B cell (primary cell): ENCODE results near the gene RAP1A. TPM values are rescaled to one million over a fixed set of nuclear protein-coding genes. Genes with fewer than 3 reads are reported as not detected.
A peak's percentile ranks its signal among the peaks of the same experiment; 100 is the strongest.
"Not testable (repeated sequence)": the region's sequence is repeated elsewhere in the genome, so short reads cannot be mapped to it uniquely, and the experiment has no call there.

Experiments used
- ATAC-seq: fragments of 200-7000 bp; cut with Tn5 transposase; one replicate; pipeline ENCODE4 v1.10.0; 2021; ENCODE audit warnings: low read depth, mild to moderate bottlenecking, moderate number of reproducible peaks, moderate library complexity
- CTCF ChIA-PET: fragments of 350-600 bp; sonication (Branson Sonifier 250); formaldehyde crosslinking; loops from one replicate; lab custom pipeline; 2021; ENCODE audit warnings: antibody characterized with exemption, inconsistent platforms; lab: Charles Lee
- POLR2A ChIA-PET: fragments of 350-600 bp; sonication (Branson Sonifier 250); formaldehyde crosslinking; loops from one replicate; lab custom pipeline; 2021; ENCODE audit warnings: antibody characterized with exemption; lab: Charles Lee
- DNase-seq: peaks from one replicate; pipeline ENCODE4 v3.0.0; 2013
- H2AFZ ChIP-seq: 2 replicates; pipeline ENCODE4 v1.6.1; 2012; ENCODE audit warnings: mild to moderate bottlenecking, low read depth, low read length; ENCODE audit not compliant: insufficient read depth, poor library complexity, severe bottlenecking
- H3K27ac ChIP-seq, 2 donors: 1 replicate in 1 of 2; 2 replicates in 1 of 2; pipeline ENCODE4 v1.5.1; 2012 to 2013; ENCODE audit warnings: low read length in 2 of 2, mild to moderate bottlenecking in 2 of 2, moderate library complexity in 1 of 2
- H3K27me3 ChIP-seq, 4 experiments: fragments of 200-600 bp in 1 of 4; sonication (generic) in 1 of 4; replicated peaks in 1 of 4; 1 replicate in 2 of 4; 2 replicates in 2 of 4; pipeline versions ENCODE4 v1.6.1 to v1.7.0; 2013 to 2016; ENCODE audit warnings: low read length in 3 of 4, mild to moderate bottlenecking in 2 of 4, mixed read lengths in 1 of 4, moderate library complexity in 1 of 4; ENCODE audit not compliant: insufficient read depth in 4 of 4, control insufficient read depth in 3 of 4; ENCODE audit errors: control extremely low read depth in 1 of 4
- H3K36me3 ChIP-seq, 2 experiments: replicated peaks in 1 of 2; 1 replicate in 1 of 2; 2 replicates in 1 of 2; pipeline versions ENCODE4 v1.6.1 to v1.7.1; 2013; ENCODE audit warnings: low read length in 1 of 2; ENCODE audit not compliant: insufficient read depth in 2 of 2, control insufficient read depth in 1 of 2; ENCODE audit errors: control extremely low read depth in 1 of 2, extremely low read depth in 1 of 2
- H3K4me1 ChIP-seq, 2 donors: fragments of 200-600 bp in 1 of 2; sonication (generic) in 1 of 2; 1 replicate in 1 of 2; 2 replicates in 1 of 2; pipeline versions ENCODE4 v1.5.1 to v1.6.1; 2013 to 2017; ENCODE audit warnings: low read length in 2 of 2; ENCODE audit not compliant: control insufficient read depth in 2 of 2, insufficient read depth in 2 of 2
- H3K4me2 ChIP-seq: replicated peaks from 2 replicates; pipeline ENCODE3; 2012; ENCODE audit warnings: mild to moderate bottlenecking, low read depth, low read length; ENCODE audit not compliant: poor library complexity, severe bottlenecking
- H3K4me3 ChIP-seq, 5 experiments: fragments of 200-600 bp in 1 of 5; sonication (generic) in 1 of 5; 1 replicate in 3 of 5; 2 replicates in 2 of 5; pipeline versions ENCODE4 v1.5.1 to v1.7.0; 2011 to 2016; ENCODE audit warnings: low read length in 4 of 5, mild to moderate bottlenecking in 4 of 5, low read depth in 2 of 5, control low read depth in 1 of 5, moderate library complexity in 1 of 5; ENCODE audit not compliant: insufficient read depth in 1 of 5; ENCODE audit errors: control extremely low read depth in 1 of 5, extremely low read depth in 1 of 5
- H3K79me2 ChIP-seq: fragments of 200-600 bp; sonication (generic); one replicate; pipeline ENCODE4 v1.6.0; 2016; ENCODE audit warnings: low read length; ENCODE audit not compliant: control insufficient read depth, insufficient read depth
- H3K9ac ChIP-seq: fragments of 200-600 bp; sonication (generic); 2 replicates; pipeline ENCODE4 v1.6.1; 2017; ENCODE audit warnings: mild to moderate bottlenecking, low read length, moderate library complexity
- H3K9me3 ChIP-seq, 3 donors: one replicate each; pipeline versions ENCODE4 v1.6.1 to v1.7.1; 2013; ENCODE audit warnings: low read length in 2 of 3; ENCODE audit not compliant: control insufficient read depth in 2 of 3, insufficient read depth in 1 of 3; ENCODE audit errors: control extremely low read depth in 1 of 3
- H4K20me1 ChIP-seq: 2 replicates; pipeline ENCODE4 v1.6.0; 2012; ENCODE audit warnings: mild to moderate bottlenecking, low read length; ENCODE audit not compliant: insufficient read depth, control insufficient read depth, poor library complexity, severe bottlenecking
- H3K27ac Mint-ChIP-seq: one replicate; pipeline ENCODE4 v1.8.0; 2021; ENCODE audit warnings: mixed read lengths
- H3K27me3 Mint-ChIP-seq: one replicate; pipeline ENCODE4 v1.8.0; 2021; ENCODE audit warnings: mixed read lengths
- H3K4me1 Mint-ChIP-seq: one replicate; pipeline ENCODE4 v1.8.0; 2021; ENCODE audit warnings: mixed read lengths
- H3K4me3 Mint-ChIP-seq: one replicate; pipeline ENCODE4 v1.8.0; 2021; ENCODE audit warnings: mixed read lengths
- H3K9me3 Mint-ChIP-seq: one replicate; pipeline ENCODE4 v1.8.0; 2022; ENCODE audit warnings: mixed read lengths; ENCODE audit not compliant: insufficient read depth
- WGBS: methylation state at CpG from one replicate; pipeline ENCODE4 v1.1.5; 2013; ENCODE audit warnings: missing lambda C conversion rate; ENCODE audit not compliant: insufficient coverage; 5-methylcytosine and 5-hydroxymethylcytosine counted together
- intact Hi-C: fragments of 100-400 bp; cut with micrococcal nuclease; formaldehyde crosslinking; loops from one replicate; pipeline ENCODE4 v1.10.0; 2022
- polyA plus RNA-seq: library from polyadenylated mRNA; depleted of rRNA; stranded (reverse); fragments of >200 nt; gene quantifications from 2 replicates; pipeline ENCODE4 v1.2.3, GENCODE V29; 2012
- total RNA-seq, 2 donors: library from RNA; stranded (reverse); fragments of 120-200 nt in 1 of 2; gene quantifications; 1 replicate in 1 of 2; 2 replicates in 1 of 2; pipeline versions ENCODE4 v1.2.3 to v1.2.4, GENCODE V29; 2013 to 2022

Gene RAP1A
- total and polyA plus RNA-seq, 2 donors (not counting 1 experiment from before 2014, with no cell fraction given), result 32.6 to 75.3 TPM

GRCh38 chr1:111606457-111607215 is 13.0 kb upstream of the RAP1A start:
- Mint-ChIP-seq H3K4me1 (peaks cover 42% of the 10 kb centered on the region), H3K27ac (peak overlapping the region; percentile 50)
- H3K4me3 ChIP-seq, H3K4me3 Mint-ChIP-seq, H4K20me1 ChIP-seq, H3K27me3 ChIP-seq, DNase-seq, ATAC-seq, H3K9ac ChIP-seq, H2AFZ ChIP-seq, H3K9me3 Mint-ChIP-seq, H3K79me2 ChIP-seq, H3K27me3 Mint-ChIP-seq, intact Hi-C loops, H3K27ac ChIP-seq, H3K36me3 ChIP-seq, H3K9me3 ChIP-seq: not testable (repeated sequence)
- peaks cover 33 to 40% of the 10 kb centered on the region in 2 donors for H3K4me1 ChIP-seq
- POLR2A ChIA-PET, result interaction anchor here (0.7 to 1.5 kb wide), 3 partner anchors 9 to 20 kb away, joined by 3 to 6 read pairs (median 4); no protein-coding TSS in a partner anchor
- CTCF ChIA-PET, result interaction anchor here (0.8 to 1.3 kb wide), 4 partner anchors 14 to 98 kb away, joined by 3 to 7 read pairs (median 3); no protein-coding TSS in a partner anchor
- peak overlapping the region; percentile 0 for H3K4me2 ChIP-seq
- 53% methylated on average over 2 of the region's 8 CpGs for WGBS

- H3K4me3 Mint-ChIP-seq, H2AFZ ChIP-seq, H3K27me3 ChIP-seq, H3K4me2 ChIP-seq, H3K9me3 ChIP-seq, H3K79me2 ChIP-seq, H3K27ac Mint-ChIP-seq, H3K9me3 Mint-ChIP-seq, DNase-seq, H3K36me3 ChIP-seq, H3K4me3 ChIP-seq, H3K9ac ChIP-seq, H3K27me3 Mint-ChIP-seq, POLR2A ChIA-PET, ATAC-seq, H3K27ac ChIP-seq, intact Hi-C loops, H4K20me1 ChIP-seq, CTCF ChIA-PET: not testable (repeated sequence)
- 96% methylated on average over 11 of the region's 24 CpGs for WGBS
- H3K4me1 ChIP-seq, result peaks cover 15 to 21% of the 10 kb centered on the region in 2 donors
- peaks cover 23% of the 10 kb centered on the region for H3K4me1 Mint-ChIP-seq
Observed at GRCh38 chr1:111608528-111608927, 11.1 kb upstream of the RAP1A start.
